ENCODE measurements around the gene TUBGCP5. TPM values are rescaled to one million over a fixed set of nuclear protein-coding genes. Genes with fewer than 3 reads are reported as not detected.

Gene TUBGCP5
- total and polyA plus RNA-seq, 2 donors (not counting 1 experiment from before 2014, with no cell fraction given): 11.0 to 23.1 TPM

- ATAC-seq (ENCODE audit: low read depth) (peak; percentile 19), DNase-seq (peak; percentile 42)
- ChIA-PET POLR2A (no interaction called here), CTCF (no interaction called here)
- Histone ChIP-seq H3K4me3 (ENCODE audit: control extremely low read depth in 1 of 5, extremely low read depth in 1 of 5, insufficient read depth in 1 of 5, low read depth in 2 of 5, low read length in 4 of 5) (peak overlapping the region in 4 of 5 experiments; percentile 37 to 84 (median 68)), H2AFZ (ENCODE audit: insufficient read depth, low read depth, low read length, poor library complexity, severe bottlenecking) (peak overlapping the region; percentile 86), H3K4me2 (replicated peaks; ENCODE audit: low read depth, low read length, poor library complexity, severe bottlenecking) (peak overlapping the region; percentile 99), H3K79me2 (ENCODE audit: control insufficient read depth, insufficient read depth, low read length) (no peaks in the 10 kb centered on the region), H3K9me3 (ENCODE audit: control extremely low read depth in 1 of 3, control insufficient read depth in 2 of 3, insufficient read depth in 1 of 3, low read length in 2 of 3) (peaks cover 0 to 2% (median 0%) of the 10 kb centered on the region in 3 donors), H3K9ac (ENCODE audit: low read length) (peak overlapping the region; percentile 80), H3K36me3 (replicated peaks in 1 of 2; ENCODE audit: control extremely low read depth in 1 of 2, control insufficient read depth in 1 of 2, extremely low read depth in 1 of 2, insufficient read depth in 2 of 2, low read length in 1 of 2) (no peaks in the 10 kb centered on the region), H3K27ac (ENCODE audit: low read length in 2 of 2) (no peak overlapping the region), H4K20me1 (ENCODE audit: control insufficient read depth, insufficient read depth, low read length, poor library complexity, severe bottlenecking) (no peaks in the 10 kb centered on the region), H3K4me1 (ENCODE audit: control insufficient read depth in 2 of 2, insufficient read depth in 2 of 2, low read length in 2 of 2) (peaks cover 16 to 19% of the 10 kb centered on the region in 2 donors), H3K27me3 (replicated peaks in 1 of 4; ENCODE audit: control extremely low read depth in 1 of 4, control insufficient read depth in 3 of 4, insufficient read depth in 4 of 4, low read length in 3 of 4) (peaks cover 0 to 27% (median 8%) of the 10 kb centered on the region in 4 experiments)
- intact Hi-C loops (cut with micrococcal nuclease): no loop called here
- peaks cover 19% of the 10 kb centered on the region for H3K27me3 Mint-ChIP-seq
- H3K4me3 Mint-ChIP-seq: peak overlapping the region; percentile 98
- no peak overlapping the region for H3K27ac Mint-ChIP-seq
- TF ChIP-seq, protein P1, sequence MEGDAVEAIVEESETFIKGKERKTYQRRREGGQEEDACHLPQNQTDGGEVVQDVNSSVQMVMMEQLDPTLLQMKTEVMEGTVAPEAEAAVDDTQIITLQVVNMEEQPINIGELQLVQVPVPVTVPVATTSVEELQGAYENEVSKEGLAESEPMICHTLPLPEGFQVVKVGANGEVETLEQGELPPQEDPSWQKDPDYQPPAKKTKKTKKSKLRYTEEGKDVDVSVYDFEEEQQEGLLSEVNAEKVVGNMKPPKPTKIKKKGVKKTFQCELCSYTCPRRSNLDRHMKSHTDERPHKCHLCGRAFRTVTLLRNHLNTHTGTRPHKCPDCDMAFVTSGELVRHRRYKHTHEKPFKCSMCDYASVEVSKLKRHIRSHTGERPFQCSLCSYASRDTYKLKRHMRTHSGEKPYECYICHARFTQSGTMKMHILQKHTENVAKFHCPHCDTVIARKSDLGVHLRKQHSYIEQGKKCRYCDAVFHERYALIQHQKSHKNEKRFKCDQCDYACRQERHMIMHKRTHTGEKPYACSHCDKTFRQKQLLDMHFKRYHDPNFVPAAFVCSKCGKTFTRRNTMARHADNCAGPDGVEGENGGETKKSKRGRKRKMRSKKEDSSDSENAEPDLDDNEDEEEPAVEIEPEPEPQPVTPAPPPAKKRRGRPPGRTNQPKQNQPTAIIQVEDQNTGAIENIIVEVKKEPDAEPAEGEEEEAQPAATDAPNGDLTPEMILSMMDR (IDR thresholded peaks at IDR 0.05): no peak
- no peak for TF ChIP-seq EZH2 (IDR thresholded peaks at IDR 0.05; ENCODE audit: borderline replicate concordance, insufficient read depth, low read depth, low read length, poor library complexity, severe bottlenecking)
- H3K9me3 Mint-ChIP-seq (ENCODE audit: insufficient read depth): no peaks in the 10 kb centered on the region
- peaks cover 21% of the 10 kb centered on the region for H3K4me1 Mint-ChIP-seq
- 17% methylated on average over 20 of the region's 22 CpGs for WGBS (ENCODE audit: insufficient coverage)
Observed at GRCh38 chr15:22978691-22979237, 60.6 kb downstream of the TUBGCP5 start.

DNA sequence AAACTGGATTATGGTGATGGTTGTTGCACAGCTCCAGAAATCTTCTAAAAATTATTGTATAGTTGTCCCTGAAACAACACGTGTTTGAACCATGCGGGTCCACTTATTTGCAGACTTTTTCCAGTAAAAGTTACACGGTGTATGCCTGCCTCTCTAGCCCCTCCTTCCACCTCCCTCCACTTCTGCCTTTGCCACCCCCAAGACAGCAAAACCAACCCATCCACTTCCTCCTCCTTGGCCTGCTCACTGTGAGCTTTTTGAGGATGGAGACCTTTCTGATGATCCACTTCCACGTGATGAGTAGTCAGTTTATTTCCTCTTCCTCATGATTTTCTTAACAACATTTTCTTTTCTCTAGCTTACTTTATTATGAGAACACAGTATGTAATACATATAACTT, 64.6 kb downstream of the TUBGCP5 start:
- ChIA-PET CTCF (interaction anchor here (0.7 kb wide), 1 partner anchor 92 kb away, joined by 3 read pairs; no protein-coding TSS in a partner anchor), POLR2A (no interaction called here)
- no peak overlapping the region for H3K9ac ChIP-seq (ENCODE audit: low read length)
- no peak overlapping the region for H3K27ac Mint-ChIP-seq
- H3K27me3 ChIP-seq (replicated peaks in 1 of 4; ENCODE audit: control extremely low read depth in 1 of 4, control insufficient read depth in 3 of 4, insufficient read depth in 4 of 4, low read length in 3 of 4): peaks cover 0 to 12% (median 8%) of the 10 kb centered on the region in 4 experiments
- DNase-seq: no peak
- TF ChIP-seq, protein P1 (IDR thresholded peaks at IDR 0.05): no peak
- TF ChIP-seq EZH2 (IDR thresholded peaks at IDR 0.05; ENCODE audit: borderline replicate concordance, insufficient read depth, low read depth, low read length, poor library complexity, severe bottlenecking): no peak
- H2AFZ ChIP-seq (ENCODE audit: insufficient read depth, low read depth, low read length, poor library complexity, severe bottlenecking): no peak overlapping the region
- no peak overlapping the region for H3K4me3 Mint-ChIP-seq
- no peaks in the 10 kb centered on the region for H3K36me3 ChIP-seq (replicated peaks in 1 of 2; ENCODE audit: control extremely low read depth in 1 of 2, control insufficient read depth in 1 of 2, extremely low read depth in 1 of 2, insufficient read depth in 2 of 2, low read length in 1 of 2)
- no peak for ATAC-seq (ENCODE audit: low read depth)
- peaks cover 13% of the 10 kb centered on the region in 2 donors for H3K4me1 ChIP-seq (ENCODE audit: control insufficient read depth in 2 of 2, insufficient read depth in 2 of 2, low read length in 2 of 2)
- H3K4me1 Mint-ChIP-seq: peaks cover 24% of the 10 kb centered on the region
- H3K79me2 ChIP-seq (ENCODE audit: control insufficient read depth, insufficient read depth, low read length): no peaks in the 10 kb centered on the region
- H3K27me3 Mint-ChIP-seq: peaks cover 13% of the 10 kb centered on the region
- 60% methylated on average over 3 of the region's 4 CpGs for WGBS (ENCODE audit: insufficient coverage)
- H3K4me3 ChIP-seq (ENCODE audit: control extremely low read depth in 1 of 5, extremely low read depth in 1 of 5, insufficient read depth in 1 of 5, low read depth in 2 of 5, low read length in 4 of 5): no peak overlapping the region
- no peaks in the 10 kb centered on the region for H3K9me3 Mint-ChIP-seq (ENCODE audit: insufficient read depth)
- intact Hi-C loops (cut with micrococcal nuclease): no loop called here
- no peak overlapping the region for H3K4me2 ChIP-seq (replicated peaks; ENCODE audit: low read depth, low read length, poor library complexity, severe bottlenecking)
- peaks cover 0 to 2% (median 2%) of the 10 kb centered on the region in 3 donors for H3K9me3 ChIP-seq (ENCODE audit: control extremely low read depth in 1 of 3, control insufficient read depth in 2 of 3, insufficient read depth in 1 of 3, low read length in 2 of 3)
- H3K27ac ChIP-seq (ENCODE audit: low read length in 2 of 2): no peak overlapping the region
- no peaks in the 10 kb centered on the region for H4K20me1 ChIP-seq (ENCODE audit: control insufficient read depth, insufficient read depth, low read length, poor library complexity, severe bottlenecking)

All from B cell (primary cell).